Caco-2 (cell line): ENCODE data around the gene FRS2. TPM values are rescaled to one million over a fixed set of nuclear protein-coding genes. Genes with fewer than 3 reads are reported as not detected.
A peak's percentile ranks its signal among the peaks of the same experiment; 100 is the strongest.

Experiments used
- BruUV-seq: library from RNA; stranded (reverse); fragments of 400-500 nt; replicated peaks from 2 replicates; lab custom pipeline; 2021; lab: Mats Ljungman, UMichigan
- CTCF ChIA-PET: fragments of 300-600 bp; sonication (Branson Sonifier 250); formaldehyde crosslinking; loops from one replicate; lab custom pipeline; 2022; ENCODE audit warnings: antibody characterized with exemption; lab: Charles Lee
- POLR2A ChIA-PET: fragments of 300-600 bp; sonication (Branson Sonifier 250); formaldehyde crosslinking; loops from one replicate; lab custom pipeline; 2022; ENCODE audit warnings: antibody characterized with exemption; lab: Charles Lee
- DNase-seq, 2 experiments: peaks; one replicate each; pipeline versions ENCODE4 v3.0.0 to v3.0.0-alpha.2; 2020 to 2022
- H3K27me3 ChIP-seq: replicated peaks from 2 replicates; pipeline ENCODE4 v1.6.0; 2011; ENCODE audit warnings: low read length; ENCODE audit not compliant: control insufficient read depth, insufficient read depth
- H3K36me3 ChIP-seq: 2 replicates; pipeline ENCODE4 v1.5.1; 2011; ENCODE audit warnings: low read length; ENCODE audit not compliant: control insufficient read depth, insufficient read depth
- H3K4me1 ChIP-seq: fragments of 250-450 bp; sonication (Bioruptor Pico); 2 replicates; pipeline ENCODE4 v1.5.1; 2020; ENCODE audit warnings: mild to moderate bottlenecking
- H3K4me3 ChIP-seq: 2 replicates; pipeline ENCODE4 v1.5.1; 2011; ENCODE audit warnings: low read depth, mild to moderate bottlenecking, control low read depth, low read length
- H3K9me3 ChIP-seq: fragments of 250-450 bp; sonication (Bioruptor Pico); 2 replicates; pipeline ENCODE4 v1.5.1; 2020; ENCODE audit warnings: mild to moderate bottlenecking, moderate library complexity
- H3K27ac Mint-ChIP-seq: one replicate; pipeline ENCODE4 v1.8.0; 2022; ENCODE audit warnings: mixed read lengths; ENCODE audit not compliant: unreplicated experiment
- H3K27me3 Mint-ChIP-seq: one replicate; pipeline ENCODE4 v1.8.0; 2022; ENCODE audit warnings: mixed read lengths; ENCODE audit not compliant: insufficient read depth, unreplicated experiment
- H3K36me3 Mint-ChIP-seq: one replicate; pipeline ENCODE4 v1.8.0; 2022; ENCODE audit warnings: mild to moderate bottlenecking, mixed read lengths; ENCODE audit not compliant: insufficient read depth, unreplicated experiment
- H3K4me1 Mint-ChIP-seq: one replicate; pipeline ENCODE4 v1.8.0; 2022; ENCODE audit warnings: low read depth, mixed read lengths; ENCODE audit not compliant: unreplicated experiment
- H3K4me3 Mint-ChIP-seq: one replicate; pipeline ENCODE4 v1.8.0; 2022; ENCODE audit warnings: mild to moderate bottlenecking, moderate library complexity, mixed read lengths; ENCODE audit not compliant: unreplicated experiment
- H3K9me3 Mint-ChIP-seq: one replicate; pipeline ENCODE4 v1.8.0; 2022; ENCODE audit warnings: mixed read lengths; ENCODE audit not compliant: unreplicated experiment
- CTCF ChIP-seq, 2 experiments: fragments of 200-600 bp in 1 of 2; IDR thresholded peaks; 1 replicate in 1 of 2; 2 replicates in 1 of 2; pipeline versions ENCODE4 v1.5.1 to v1.8.0; 2011 to 2022; ENCODE audit warnings: antibody characterized with exemption in 1 of 2, control low read depth in 1 of 2, inconsistent platforms in 1 of 2, low read depth in 1 of 2, low read length in 1 of 2, mild to moderate bottlenecking in 1 of 2, moderate library complexity in 1 of 2; ENCODE audit not compliant: insufficient read depth in 1 of 2, severe bottlenecking in 1 of 2, unreplicated experiment in 1 of 2
- intact Hi-C: fragments of 100-400 bp; cut with micrococcal nuclease; formaldehyde crosslinking; loops from one replicate; pipeline ENCODE4 v1.10.0; 2022; ENCODE audit not compliant: unreplicated experiment
- total RNA-seq: library from RNA; stranded (reverse); gene quantifications from 2 replicates; pipeline ENCODE4 v1.2.3, GENCODE V29; 2022

FRS2 gene
- total RNA-seq, 1 experiment from 2014 or later, result 82.3 TPM

- CTCF ChIA-PET, result no interaction called here
Observed at GRCh38 chr12:69468237-69469026, 1.8 kb upstream of the FRS2 start.

GRCh38 chr12:69469854-69470188 is 367 bp upstream of the FRS2 start:
- Mint-ChIP-seq H3K27me3 (no peaks in the 10 kb centered on the region), H3K4me3 (peak overlapping the region; percentile 86), H3K4me1 (peaks cover 61% of the 10 kb centered on the region), H3K36me3 (peaks cover 35% of the 10 kb centered on the region), H3K9me3 (no peaks in the 10 kb centered on the region), H3K27ac (peak overlapping the region; percentile 95)
- CTCF ChIA-PET, result no interaction called here
- no peak for DNase-seq
- TF ChIP-seq CTCF (IDR thresholded peaks at IDR 0.05; ENCODE audit: insufficient read depth in 1 of 2, low read depth in 1 of 2, low read length in 1 of 2, severe bottlenecking in 1 of 2, unreplicated experiment in 1 of 2), result no peak
- no peaks in the 10 kb centered on the region for H3K9me3 ChIP-seq
- H3K36me3 ChIP-seq, result no peaks in the 10 kb centered on the region
- BruUV-seq, result TSS peak; percentile 72
- no peaks in the 10 kb centered on the region for H3K27me3 ChIP-seq
- intact Hi-C loops, result loop anchor here (1.0 to 5.0 kb wide), 4 partner anchors 42 to 113 kb away; partner anchors contain the start of gene YEATS4
- POLR2A ChIA-PET, result interaction anchor here (0.5 to 1.4 kb wide), 4 partner anchors 52 to 124 kb away, joined by 3 to 9 read pairs (median 6); no protein-coding TSS in a partner anchor
- peak overlapping the region; percentile 59 for H3K4me3 ChIP-seq
- H3K4me1 ChIP-seq, result peaks cover 35% of the 10 kb centered on the region

More at GRCh38 chr12:69468237-69469026, 1.8 kb upstream of the FRS2 start:
- Histone ChIP-seq H3K27me3 (no peaks in the 10 kb centered on the region), H3K4me1 (peaks cover 21% of the 10 kb centered on the region), H3K9me3 (no peaks in the 10 kb centered on the region), H3K36me3 (no peaks in the 10 kb centered on the region), H3K4me3 (no peak overlapping the region)
- intact Hi-C loops, result no loop called here
- H3K9me3 Mint-ChIP-seq, result no peaks in the 10 kb centered on the region
- TF ChIP-seq CTCF (IDR thresholded peaks at IDR 0.05; ENCODE audit: insufficient read depth in 1 of 2, low read depth in 1 of 2, low read length in 1 of 2, severe bottlenecking in 1 of 2, unreplicated experiment in 1 of 2), result no peak
- peaks cover 28% of the 10 kb centered on the region for H3K36me3 Mint-ChIP-seq
- no peak for DNase-seq
- H3K4me1 Mint-ChIP-seq, result peaks cover 50% of the 10 kb centered on the region
- H3K27ac Mint-ChIP-seq, result no peak overlapping the region
- BruUV-seq, result no TSS peak
- no peaks in the 10 kb centered on the region for H3K27me3 Mint-ChIP-seq
- peak overlapping the region; percentile 15 for H3K4me3 Mint-ChIP-seq
- POLR2A ChIA-PET, result interaction anchor here (1.0 kb wide), 1 partner anchor 51 kb away, joined by 23 read pairs; no protein-coding TSS in a partner anchor

- no TSS peak for BruUV-seq
- H3K4me1 Mint-ChIP-seq, result peaks cover 73% of the 10 kb centered on the region
- peaks cover 47% of the 10 kb centered on the region for H3K4me1 ChIP-seq
Observed at GRCh38 chr12:69471076-69471430, 865 bp downstream of the FRS2 start.

More at GRCh38 chr12:69471076-69471430, 865 bp downstream of the FRS2 start:
- ChIA-PET POLR2A (interaction anchor here (0.7 to 1.4 kb wide), 2 partner anchors 42 to 53 kb away, joined by 3 to 9 read pairs; no protein-coding TSS in a partner anchor), CTCF (interaction anchor here (0.5 to 1.1 kb wide), 3 partner anchors 31 to 100 kb away, joined by 3 to 5 read pairs (median 4); no protein-coding TSS in a partner anchor)
- Mint-ChIP-seq H3K27ac (peak overlapping the region; percentile 95), H3K36me3 (peaks cover 35% of the 10 kb centered on the region), H3K27me3 (no peaks in the 10 kb centered on the region), H3K9me3 (no peaks in the 10 kb centered on the region), H3K4me3 (peak overlapping the region; percentile 86)
- no peaks in the 10 kb centered on the region for H3K27me3 ChIP-seq
- H3K9me3 ChIP-seq, result no peaks in the 10 kb centered on the region
- DNase-seq, result no peak
- no peaks in the 10 kb centered on the region for H3K36me3 ChIP-seq
- TF ChIP-seq CTCF (IDR thresholded peaks at IDR 0.05; ENCODE audit: insufficient read depth in 1 of 2, low read depth in 1 of 2, low read length in 1 of 2, severe bottlenecking in 1 of 2, unreplicated experiment in 1 of 2), result no peak
- peak overlapping the region; percentile 59 for H3K4me3 ChIP-seq
- intact Hi-C loops, result loop anchor here (2.0 to 5.0 kb wide), 2 partner anchors 100 to 114 kb away; partner anchors contain the start of gene YEATS4
